GOT3 (cell line): ENCODE measurements around the gene PSORS1C1.

ENCODE experiments used
- DNase-seq: peaks from one replicate; lab custom pipeline; 2025; ENCODE audit warnings: mixed read lengths; lab: John Stamatoyannopoulos, UW

PSORS1C1 gene

DNA sequence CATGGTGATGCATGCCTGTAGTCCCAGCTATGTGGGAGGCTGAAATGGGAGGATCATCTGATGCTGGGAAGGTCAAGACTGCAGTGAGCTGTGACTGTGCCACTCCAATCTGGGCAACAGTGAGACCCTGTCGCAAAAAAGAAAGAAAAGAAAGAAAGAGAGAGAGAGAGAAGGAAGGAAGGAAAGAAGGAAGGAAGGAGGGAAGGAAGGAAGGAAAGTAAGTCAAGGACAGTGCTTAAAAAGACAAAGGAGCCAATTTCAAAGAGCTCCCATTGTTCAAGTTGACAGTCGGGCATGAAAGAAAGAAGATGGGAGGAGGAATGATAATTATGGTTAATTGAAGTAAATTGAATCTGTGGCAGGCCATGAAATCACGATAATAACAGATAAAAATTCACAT lies 18.4 kb upstream of the PSORS1C1 start:
- DNase-seq, result no peak

DNA sequence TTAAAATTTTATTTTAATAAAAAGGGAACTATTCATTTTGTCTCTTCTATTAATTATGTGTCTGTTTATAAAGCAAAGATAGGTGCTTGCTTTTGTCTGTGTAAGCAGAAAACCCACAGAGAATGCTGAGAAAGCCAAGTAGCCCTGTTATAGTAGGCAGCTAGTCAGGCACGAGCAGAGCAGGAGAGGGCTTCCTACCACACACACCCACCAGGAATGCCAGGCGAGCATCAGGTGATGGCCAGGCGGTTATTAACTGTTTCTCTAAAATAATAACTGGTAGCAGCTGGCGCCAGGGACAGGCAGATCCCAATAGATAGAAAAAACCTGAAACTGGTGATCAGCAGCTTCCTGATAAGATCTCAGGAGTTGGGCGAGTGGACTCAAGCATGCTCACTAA lies 17.9 kb upstream of the PSORS1C1 start:
- no peak for DNase-seq

DNA sequence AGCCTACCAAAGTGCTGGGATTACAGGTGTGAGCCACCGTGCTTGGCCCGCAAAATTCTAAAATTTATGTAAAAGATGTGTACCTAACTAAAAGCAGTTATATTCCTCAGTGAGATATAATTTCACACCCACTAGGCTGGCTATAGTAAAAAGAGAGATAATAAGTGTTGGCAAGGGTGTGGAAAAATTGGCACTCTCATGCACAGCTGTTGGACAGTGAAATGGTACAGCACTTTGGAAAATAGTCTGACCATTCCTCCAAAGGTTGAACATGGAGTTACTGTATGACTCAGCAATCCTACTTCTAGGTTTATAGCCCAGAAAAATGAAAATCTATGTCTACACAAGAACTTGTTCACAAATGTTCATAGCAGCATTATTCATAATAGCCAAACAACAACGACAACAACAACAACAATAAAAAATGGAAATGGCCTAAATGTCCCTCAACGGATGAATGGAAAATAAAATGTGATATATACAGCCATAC lies 16.1 kb upstream of the PSORS1C1 start:
- DNase-seq, result no peak

DNA sequence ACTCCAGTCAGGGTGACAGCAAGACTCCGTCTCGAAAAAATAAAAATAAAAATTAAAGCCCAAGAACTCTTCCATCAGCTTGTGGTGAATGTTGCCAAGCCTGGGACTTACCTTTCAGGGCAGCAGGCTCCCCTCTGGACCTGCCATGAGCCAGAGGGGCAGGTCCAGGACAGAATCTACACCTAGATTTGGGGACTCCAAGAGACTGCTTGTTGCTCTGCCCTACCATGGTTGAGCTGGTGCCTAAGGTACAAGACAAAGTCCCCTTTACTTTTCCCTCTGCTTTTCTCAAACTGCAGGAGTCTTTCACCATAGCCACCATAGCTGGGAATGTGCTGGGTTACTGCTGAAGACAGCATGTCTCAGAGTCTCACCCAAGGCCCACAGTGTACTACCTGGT lies 11.5 kb upstream of the PSORS1C1 start:
- no peak for DNase-seq

DNA sequence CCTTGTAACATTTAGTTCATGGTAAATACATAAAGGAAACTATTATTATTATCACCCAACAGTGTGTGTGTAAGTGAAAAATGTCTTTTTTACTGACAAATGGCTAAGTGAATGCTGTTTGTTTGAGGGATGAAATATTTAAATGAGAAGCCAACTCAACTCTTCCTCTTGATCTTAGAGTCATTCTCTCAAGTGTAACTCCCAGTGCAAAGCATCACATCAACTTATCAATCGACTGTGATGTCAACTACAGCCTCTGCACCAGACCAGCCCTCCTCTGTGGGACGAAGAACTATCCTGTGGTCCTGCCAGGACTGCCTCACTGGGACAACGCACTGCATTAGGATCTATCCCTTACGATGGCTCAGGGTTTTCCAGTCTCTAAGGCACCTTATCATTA lies 7.5 kb upstream of the PSORS1C1 start:
- DNase-seq, result no peak

DNA sequence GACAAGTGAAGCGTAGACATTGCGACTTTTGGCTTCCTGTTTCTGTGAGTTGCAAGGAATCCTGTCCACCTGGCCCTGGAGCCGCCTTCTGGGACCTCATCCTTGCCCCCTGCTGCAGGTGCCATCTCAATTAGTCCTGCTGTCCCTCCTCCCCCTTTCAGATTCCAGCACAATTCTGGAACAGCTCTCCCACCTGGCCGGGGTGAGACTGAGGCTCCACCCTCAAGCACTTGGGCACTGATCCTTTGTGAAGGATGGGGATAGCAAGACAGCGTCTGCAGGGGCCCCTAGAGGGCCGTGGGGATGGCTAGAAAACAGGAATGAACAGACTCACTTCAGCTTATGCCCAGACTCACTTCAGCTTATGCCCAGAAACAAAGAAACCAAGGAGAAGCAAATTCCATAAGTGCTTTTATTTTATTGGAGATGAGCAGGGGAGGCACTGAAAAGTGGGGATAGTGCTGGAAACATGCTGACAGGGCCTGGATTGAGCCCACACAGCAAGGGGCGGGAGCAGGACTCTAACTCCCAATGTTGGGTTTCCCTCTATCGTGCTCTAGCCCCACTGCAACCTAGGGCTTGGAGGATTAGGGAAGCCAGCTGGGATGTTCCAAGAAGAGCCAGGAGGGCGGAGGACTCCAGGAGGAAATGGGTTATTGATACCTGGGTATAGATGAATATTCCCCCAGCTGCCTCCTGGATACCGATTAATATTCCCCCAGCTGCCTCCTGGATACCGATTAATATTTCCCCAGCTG lies 3.6 kb upstream of the PSORS1C1 start:
- no peak for DNase-seq

DNA sequence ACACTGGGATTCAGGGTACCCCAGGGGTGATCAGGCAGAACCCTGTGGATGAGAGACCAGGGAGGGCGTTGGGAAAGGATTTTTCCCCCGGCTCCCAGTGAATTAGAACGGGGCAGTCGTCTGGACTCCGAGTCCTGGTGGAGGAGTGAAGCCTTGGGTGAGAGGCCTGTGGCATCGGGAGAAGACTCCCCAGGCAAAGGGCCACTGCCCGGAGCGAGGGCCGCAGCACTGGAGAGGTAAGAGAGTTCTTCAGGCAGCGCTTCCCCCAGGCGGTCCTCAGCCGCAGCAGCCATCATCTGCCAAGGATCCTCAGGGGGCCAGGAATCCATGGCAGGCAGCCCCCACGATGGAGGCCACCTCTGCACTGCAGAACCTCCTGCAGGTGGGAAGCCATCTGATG lies 2.9 kb upstream of the PSORS1C1 start:
- no peak for DNase-seq

DNA sequence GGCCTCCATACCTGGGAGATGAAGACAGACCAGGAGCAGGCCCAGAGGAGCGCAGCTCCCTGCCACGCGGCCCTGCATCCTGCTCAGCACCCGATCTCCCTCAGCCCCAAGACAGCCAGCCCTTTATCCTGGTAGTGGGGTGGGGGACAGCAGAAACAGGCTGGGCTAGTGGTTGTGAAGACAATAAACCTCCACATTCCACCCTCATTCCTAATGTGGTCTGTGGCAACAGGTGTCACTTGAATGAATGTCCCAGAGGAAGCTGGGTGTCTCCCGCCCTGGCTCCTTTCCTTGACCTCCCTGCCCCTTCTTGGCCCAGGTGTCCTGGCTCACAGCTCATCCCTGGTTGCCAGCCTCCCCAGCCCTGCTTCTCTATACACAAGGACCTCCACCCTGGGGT lies 2.1 kb upstream of the PSORS1C1 start, which contains the start of gene C6orf15:
Gene C6orf15, minus strand, starts transcription at position 98 of the 400 bp plus-strand sequence. Its CDS starts 20 bp downstream, at position 78.
- DNase-seq, result no peak

DNA sequence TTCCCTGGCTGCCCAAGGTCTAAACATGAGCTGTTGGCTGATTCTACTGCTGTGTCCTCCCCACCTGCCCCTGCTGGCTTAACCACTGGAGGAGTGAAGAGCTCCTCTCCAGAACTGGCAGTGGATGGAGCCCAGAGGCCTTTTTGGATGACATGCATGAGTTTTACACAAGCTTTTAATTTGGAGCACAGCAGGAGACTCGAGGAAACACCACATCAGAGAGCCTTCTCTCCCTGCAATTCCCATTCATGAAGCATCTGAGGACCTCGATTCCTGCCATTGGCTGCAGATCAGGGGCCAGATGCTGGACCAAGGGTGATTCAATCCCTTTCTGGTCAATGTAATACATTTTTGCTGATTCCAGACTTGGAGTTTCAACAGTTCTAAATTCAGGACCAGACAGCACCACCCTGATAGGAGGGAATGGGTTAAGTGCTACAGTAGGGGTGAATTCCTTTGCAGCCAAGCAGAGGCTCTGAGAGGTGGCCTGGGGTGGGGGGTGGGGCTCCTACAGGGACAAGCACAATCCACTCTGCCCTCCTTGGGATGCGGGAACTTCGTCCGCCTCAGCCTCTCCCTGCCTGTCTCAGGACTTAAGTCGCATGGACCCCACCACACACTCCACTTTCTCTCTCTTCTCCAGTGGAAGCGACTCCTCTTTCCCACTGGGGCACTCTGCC lies 599 bp upstream of the PSORS1C1 start:
- DNase-seq, result no peak

DNA sequence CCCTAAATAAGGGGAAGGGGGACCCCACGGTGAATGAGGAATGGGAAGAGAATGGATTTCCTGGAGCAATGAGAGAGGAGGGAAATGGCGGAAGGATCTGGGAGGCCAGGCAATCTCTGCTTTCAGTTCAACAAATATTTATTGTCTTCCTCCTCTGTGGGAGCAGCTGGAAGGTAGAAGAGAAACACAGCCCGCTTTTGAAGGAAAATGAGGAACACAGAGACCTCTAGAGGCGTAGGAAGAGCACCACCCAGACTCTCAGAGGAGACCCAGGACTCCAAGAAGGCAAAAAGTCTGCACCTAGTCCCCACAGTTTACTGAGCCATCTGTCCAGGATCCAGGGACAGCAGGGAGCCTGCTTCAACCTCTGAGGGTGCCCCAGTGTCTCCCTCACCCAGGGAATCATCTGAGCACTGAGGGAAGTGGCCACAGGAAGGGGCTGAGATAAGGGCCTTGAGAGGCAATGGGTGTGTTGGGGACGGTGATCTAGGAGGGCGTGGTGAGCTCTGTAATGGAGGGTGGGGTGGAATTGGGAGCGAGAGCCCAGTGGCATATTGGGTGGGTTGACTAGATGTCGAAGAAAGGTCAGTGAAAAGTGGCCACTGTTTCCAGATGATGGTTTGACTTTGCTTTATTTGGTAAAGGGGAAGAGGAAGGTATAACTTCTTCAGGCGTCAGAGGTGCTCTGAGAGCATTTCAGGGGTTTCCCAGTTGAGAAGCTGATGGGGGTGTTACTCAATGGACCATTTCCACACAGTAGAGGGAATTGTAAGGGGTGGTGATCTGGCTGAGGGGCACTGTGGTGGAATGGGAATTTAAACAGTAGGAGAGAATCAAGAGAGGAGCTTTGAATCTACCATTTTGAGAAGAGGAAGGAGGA lies 610 bp downstream of the PSORS1C1 start:
- DNase-seq, result no peak

DNA sequence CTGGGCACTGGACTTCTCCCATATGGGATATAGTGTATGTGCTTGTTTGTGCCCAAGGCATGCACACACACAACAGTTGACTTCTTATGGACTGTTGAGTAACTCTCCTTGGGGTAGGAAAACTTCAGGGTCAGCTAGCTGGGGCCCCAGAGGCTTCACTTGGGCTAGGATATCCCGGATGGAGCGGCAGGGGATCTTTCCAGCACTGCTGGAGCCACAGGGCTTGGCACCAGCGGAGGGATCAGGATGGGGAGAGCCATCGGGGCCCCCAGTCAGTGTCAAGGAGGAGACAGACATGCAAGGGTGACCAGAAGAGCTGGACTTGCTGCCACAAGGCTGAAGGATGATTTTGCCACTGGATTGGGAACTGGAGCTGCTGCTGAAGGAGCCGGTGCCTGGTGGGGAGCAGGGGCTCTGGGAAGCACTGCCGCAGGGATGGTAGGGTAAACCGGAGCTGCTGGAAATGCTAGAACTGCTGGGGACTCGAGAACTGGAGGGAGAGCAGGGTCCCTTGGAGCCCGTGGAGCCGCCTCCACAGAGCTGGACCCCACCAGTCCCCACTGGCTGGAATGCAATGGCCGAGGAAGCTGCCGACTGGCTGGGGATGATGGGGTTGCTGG lies 1.5 kb downstream of the PSORS1C1 start:
- no peak for DNase-seq

DNA sequence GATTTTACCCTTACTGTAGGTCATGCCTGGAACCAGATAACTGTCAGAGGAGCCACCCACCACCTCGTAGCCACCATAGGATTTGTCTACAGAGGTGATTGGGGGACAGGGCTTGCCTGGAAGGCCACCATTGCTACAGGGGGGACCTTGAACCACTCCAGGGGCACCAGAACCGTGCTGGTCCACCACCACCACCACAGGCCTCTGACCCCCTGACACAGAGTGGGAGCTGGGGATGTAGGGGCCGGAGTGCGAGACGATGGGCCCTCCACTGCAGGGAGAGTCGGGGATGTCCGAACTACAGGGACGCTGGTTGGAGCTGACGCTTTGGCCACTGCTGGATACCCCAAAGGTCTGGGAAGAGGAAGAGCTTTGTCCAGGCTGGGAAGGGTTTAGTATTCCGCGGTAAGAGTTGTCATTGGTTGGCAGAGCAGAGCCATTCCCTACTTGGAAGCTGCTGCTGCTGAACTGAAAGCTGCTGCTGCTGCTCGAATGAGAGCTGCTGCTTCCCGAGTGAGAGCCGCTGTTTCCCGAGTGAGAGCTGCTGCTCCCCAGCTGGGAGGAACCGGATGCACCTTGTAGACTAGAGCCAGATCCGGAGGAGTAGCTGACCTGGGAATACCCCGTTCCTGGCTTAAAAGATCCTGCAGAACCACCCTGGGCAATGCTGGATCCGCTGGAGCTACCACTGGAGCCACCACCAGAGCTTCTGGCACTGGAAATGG lies 2.2 kb downstream of the PSORS1C1 start:
- no peak for DNase-seq

DNA sequence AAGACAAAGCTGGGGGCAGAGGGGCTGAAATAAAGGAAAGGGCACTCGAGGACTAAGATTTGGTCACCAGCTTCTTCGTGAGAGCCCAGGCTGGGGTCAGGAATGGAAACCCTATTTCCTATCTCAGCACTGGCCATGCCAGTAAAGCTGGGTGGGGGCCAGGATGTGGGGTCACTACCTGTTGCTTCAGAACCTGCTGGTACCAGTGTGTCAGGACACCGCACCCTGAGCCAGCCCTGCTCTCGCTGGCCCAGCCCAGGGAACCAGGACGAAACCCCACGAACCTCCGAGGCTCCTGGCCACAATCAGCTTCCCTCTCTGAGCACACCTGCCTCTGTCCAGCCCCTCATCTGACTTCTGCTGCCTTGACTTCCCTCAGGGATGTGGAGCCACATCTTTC lies 3.6 kb downstream of the PSORS1C1 start:
- no peak for DNase-seq

DNA sequence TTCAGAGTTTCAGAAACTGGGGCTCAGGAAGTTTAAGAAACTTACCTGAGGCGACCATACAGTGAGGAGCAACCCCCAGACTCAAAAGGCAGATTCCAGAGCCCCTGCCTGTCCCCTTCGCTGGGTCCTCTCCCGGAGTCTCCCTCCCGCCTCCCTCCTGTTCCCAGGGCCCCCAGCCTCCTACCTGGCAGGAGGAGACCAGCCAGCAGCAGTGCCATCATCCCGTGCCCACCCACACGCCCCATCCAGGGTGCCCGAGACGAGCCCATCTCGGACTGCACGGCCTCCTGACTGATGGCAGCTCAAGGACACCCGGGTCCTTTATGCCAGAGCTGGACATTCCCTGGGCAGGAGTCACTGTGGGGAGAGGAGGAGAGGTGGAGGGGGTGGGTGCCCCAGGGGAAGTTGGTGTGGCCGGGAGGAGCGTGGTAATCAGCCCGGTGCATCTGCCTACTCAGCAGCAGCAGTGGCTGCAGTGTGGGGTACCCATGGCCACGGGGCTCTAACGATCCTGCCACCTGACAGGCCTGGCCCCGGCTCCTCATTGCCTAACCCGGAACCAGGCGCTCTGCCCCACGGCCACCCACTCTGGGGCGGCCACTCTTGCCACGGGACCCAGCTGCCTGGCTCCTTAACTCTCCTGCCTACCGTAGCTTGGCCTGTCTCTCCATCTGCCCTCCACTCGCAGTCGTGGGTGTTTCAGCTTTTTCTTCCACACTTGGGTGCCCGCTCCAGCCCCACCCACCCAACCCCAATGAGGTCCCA lies 5.7 kb downstream of the PSORS1C1 start, which contains the start of gene CDSN:
Gene CDSN, minus strand, starts transcription at position 296 of the 765 bp plus-strand sequence. Its CDS starts 27 bp downstream, at position 269.
- no peak for DNase-seq

DNA sequence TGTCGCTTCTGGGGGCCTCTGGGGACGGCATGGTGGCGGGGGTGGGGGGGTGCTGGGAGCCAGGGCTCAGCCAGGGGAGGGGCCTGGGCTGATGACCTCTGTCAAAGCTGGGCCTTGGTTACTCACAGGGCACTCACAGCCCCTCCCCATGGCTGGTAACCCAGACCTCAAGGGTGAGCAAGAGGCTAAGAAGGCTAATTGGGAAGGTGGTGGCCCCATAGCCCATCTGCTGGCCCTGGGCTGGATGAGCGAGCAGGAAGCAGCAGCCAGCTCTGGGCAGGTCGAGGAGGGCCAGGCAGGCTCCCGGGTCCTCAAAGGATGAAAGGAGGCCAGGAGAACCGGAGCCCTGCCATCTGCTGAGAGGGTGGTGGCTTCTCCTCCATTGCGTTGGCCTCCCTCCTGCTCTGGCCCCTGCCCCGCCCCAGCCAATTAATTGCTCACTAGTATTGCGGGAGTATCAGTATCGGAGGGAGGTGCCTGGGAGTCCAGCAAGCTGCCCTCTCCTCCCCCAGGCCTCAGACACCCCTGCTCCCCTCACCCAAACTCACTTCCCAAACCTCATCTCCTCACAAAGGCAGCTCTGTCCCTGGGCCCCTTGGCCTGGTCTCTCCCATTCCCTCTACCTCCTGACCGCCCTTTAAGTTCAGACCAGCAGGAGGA lies 6.7 kb downstream of the PSORS1C1 start:
- no peak for DNase-seq

DNA sequence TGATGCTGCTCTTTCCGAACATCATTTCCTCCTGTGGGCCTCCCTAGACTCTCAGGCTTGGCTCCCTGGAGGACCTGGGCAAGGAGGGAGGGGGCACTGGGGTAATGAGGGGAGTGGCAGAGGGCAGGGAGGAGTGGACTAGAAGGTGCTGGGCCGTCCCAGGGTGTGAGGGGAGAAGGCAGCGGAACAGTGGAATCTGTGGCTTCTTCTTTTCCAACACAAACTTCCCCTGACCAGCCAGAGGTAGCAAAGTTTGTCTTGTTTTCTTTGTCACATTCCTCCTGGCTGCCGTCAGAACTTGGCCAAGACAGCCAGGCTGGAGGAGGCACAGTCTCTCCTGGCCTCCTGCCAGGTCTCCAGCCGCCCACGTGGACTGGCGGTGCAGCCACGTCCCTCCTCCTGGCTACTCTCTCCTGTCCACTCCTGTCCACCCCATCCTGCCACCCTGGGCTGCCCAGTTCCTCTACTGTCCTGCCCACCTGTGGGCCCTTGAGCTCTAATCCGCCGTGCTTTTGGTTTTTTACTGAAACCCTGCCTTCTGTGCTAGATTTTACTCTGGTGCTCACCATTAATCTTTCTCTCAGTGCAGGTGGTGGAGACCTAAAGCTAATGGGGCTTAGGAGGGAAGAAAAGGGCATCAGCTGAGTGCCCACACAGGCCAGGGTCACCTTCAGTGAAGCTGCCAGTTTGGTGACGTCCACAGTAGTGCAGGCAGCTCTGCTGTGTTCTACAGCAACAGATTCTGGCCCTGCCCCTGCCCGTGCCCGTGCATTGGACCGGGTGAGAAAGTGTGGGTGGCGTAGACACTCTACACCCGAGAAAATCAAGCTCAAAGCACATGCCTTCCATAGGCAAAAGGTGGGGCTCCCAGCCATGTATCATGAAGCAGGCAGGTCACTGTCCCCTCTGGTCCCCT lies 8.4 kb downstream of the PSORS1C1 start:
- DNase-seq, result no peak

DNA sequence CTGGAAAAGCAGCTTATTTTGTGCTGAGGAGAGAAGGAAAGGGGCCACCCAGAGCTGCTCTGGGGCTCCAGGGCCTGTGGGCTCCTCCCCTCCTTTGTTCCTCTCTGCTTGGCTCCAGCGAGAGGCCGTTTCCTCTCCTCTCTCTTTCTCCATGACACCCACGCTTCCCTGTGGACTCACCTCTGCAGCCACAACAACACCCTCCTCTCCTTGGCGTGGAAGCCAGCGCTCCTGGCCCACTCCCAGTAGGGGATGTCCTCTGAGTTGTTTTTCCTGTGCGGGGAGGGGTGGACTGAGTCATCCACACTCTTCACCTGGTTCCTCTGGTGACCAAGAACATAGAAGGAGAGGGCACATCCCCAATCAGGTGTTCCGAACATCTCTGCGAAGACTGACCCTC lies 10.6 kb downstream of the PSORS1C1 start:
- no peak for DNase-seq

DNA sequence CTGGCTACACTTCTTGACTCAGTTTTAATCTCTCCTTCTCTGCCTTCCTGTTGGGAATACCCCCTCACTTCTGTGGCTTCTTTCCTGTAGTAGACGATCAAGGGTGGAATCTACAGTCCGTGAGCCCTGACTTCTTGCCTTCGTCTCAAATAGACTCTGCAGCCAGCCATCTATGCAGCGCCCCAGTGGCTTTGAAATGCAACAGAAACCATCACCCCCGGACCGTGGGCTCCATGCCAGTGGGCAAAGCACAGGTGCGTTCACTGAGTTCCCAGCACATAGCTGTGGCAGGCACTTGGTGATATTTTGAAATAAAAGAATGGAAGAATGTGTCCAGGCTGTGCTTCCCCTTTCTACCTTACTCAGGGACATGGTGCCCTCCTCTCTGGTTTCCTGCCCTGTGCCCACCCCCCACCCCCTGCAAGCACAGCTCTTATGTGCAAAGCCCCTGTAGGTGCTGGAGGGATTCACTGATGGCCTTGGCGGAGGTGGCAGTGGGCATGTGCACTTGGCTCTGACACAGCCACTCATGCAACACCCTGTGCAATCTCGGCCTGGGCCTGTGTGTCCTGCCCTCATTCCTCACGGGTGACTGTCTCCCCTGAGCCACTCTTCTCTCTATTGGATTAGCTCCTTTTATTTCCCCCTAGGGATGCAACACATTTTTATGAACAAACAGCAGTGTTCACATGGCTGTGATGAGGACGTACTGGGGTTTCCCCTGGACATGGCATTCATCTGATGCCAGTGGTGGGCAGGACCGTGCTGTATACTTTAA lies 11.2 kb downstream of the PSORS1C1 start:
- no peak for DNase-seq
